Heart left ventricle (tissue), 13 donors: Measurements from ENCODE around the gene ARL8B.

Experiments used
- CTCF ChIP-seq, 12 donors: fragments of 200-600 bp; sonication (generic) in 4 of 12; IDR thresholded peaks; one replicate each; pipeline versions ENCODE4 v1.5.0 to v1.8.0; 2018 to 2022; ENCODE audit warnings: antibody characterized with exemption in 12 of 12, mild to moderate bottlenecking in 5 of 12
- POLR2A ChIP-seq, 2 donors: fragments of 450-650 bp; IDR thresholded peaks; one replicate each; pipeline ENCODE4 v1.6.1; 2017; ENCODE audit warnings: antibody characterized with exemption in 2 of 2, mild to moderate bottlenecking in 2 of 2, moderate library complexity in 2 of 2
- donor health status: ischemic (EF 13 %, LVEDD 7.1; RV severe dilation, severe dysfunction).
- donor health status: DM: no; HTN: yes; CAD: no.
- donor health status: DM: no; HTN: no; CAD: no.
- donor health status: ischemic (EF 25% LVEDD 6.9; RV normal size, moderate dysfunction).
- donor health status: ischemic (EF 25% LVEDD 5.7; RV mildly dilated, moderate dysfunction).
- donor health status: ischemic (EF 35%, LVEDD 5.7; RV mildly dilated, moderate dysfunction).
- donor health status: nonischemic (EF 11% LVEDD 7.7; RV severe dilation, severe dysfunction).
- donor health status: DM: yes; HTN: yes; CAD: no.
- donor health status: PGD.
- donor health status: ischemic (EF 29% LVEDD 5.4; RV normal size, mild dysfunction).
- donor health status: nonischemic (EF 23%, LVEDD 6.1; RV moderate dilation, normal function).

- TF ChIP-seq CTCF (IDR thresholded peaks at IDR 0.05) = no peak
- TF ChIP-seq POLR2A (IDR thresholded peaks at IDR 0.05) = no peak
Observed at GRCh38 chr3:5219216-5219615, 97.1 kb downstream of the ARL8B start.
